Mucosa of descending colon (tissue), 3 donors: ENCODE results near the gene ATP5F1C. TPM values are rescaled to one million over a fixed set of nuclear protein-coding genes. Genes with fewer than 3 reads are reported as not detected.
A peak's percentile ranks its signal among the peaks of the same experiment; 100 is the strongest.
"Not testable (repeated sequence)": the region's sequence is repeated elsewhere in the genome, so short reads cannot be mapped to it uniquely, and the experiment has no call there.

Experiments used
- ATAC-seq: fragments of 200-7000 bp; cut with Tn5 transposase; one replicate; pipeline ENCODE4 v1.9.1; 2020; ENCODE audit warnings: mild to moderate bottlenecking, moderate library complexity
- DNase-seq, 3 donors: peaks; one replicate each; pipeline ENCODE4 v3.0.0-alpha.2; 2020
- H3K36me3 ChIP-seq: fragments of 200-600 bp; one replicate; pipeline ENCODE4 v1.8.0; 2021; ENCODE audit warnings: low read depth, mild to moderate bottlenecking
- H3K4me1 ChIP-seq: fragments of 200-600 bp; one replicate; pipeline ENCODE4 v1.8.0; 2021; ENCODE audit warnings: low read depth, mild to moderate bottlenecking
- H3K4me3 ChIP-seq: fragments of 200-600 bp; one replicate; pipeline ENCODE4 v1.8.0; 2021; ENCODE audit warnings: mild to moderate bottlenecking
- H3K9me3 ChIP-seq: fragments of 200-600 bp; one replicate; pipeline ENCODE4 v1.8.0; 2021; ENCODE audit warnings: mild to moderate bottlenecking
- CTCF ChIP-seq: fragments of 200-600 bp; IDR thresholded peaks from one replicate; pipeline ENCODE4 v1.8.0; 2022; ENCODE audit warnings: antibody characterized with exemption, mild to moderate bottlenecking
- intact Hi-C, 2 donors: fragments of 100-400 bp; cut with DNase I in 1 of 2; cut with micrococcal nuclease in 1 of 2; formaldehyde crosslinking; loops; one replicate each; pipeline versions ENCODE4 v1.11.0 to v1.11.1; 2022; cut with DNase I, micrococcal nuclease
- total RNA-seq, 3 donors: library from RNA; stranded (reverse); fragmentation: NEBNext Ultra II Directional in 2 of 3; extraction: Animal tissue kit (Norgen Biotek cat#: 25700) in 2 of 3; gene quantifications; one replicate each; pipeline versions ENCODE4 v1.2.1 to v1.2.4, GENCODE V29; 2021 to 2023
- donor health status: DM: no; HTN: no; CAD: no; lungs with moderate emphysema.
- donor health status: DM: no; HTN: no; CAD: no.
- donor health status: DM: no; HTN: yes; CAD: no.

The ATP5F1C gene
- total RNA-seq, 3 donors from 2014 or later: 323 to 533 (median 462) TPM

GRCh38 chr10:7811000-7811399, 23.0 kb downstream of the ATP5F1C start:
- H3K36me3 ChIP-seq: no peaks in the 10 kb centered on the region
- ATAC-seq: no peak
- intact Hi-C loops: no loop called here
- no peak overlapping the region for H3K4me3 ChIP-seq
- no peak for DNase-seq
- no peaks in the 10 kb centered on the region for H3K9me3 ChIP-seq
- no peak for TF ChIP-seq CTCF
- peaks cover 5% of the 10 kb centered on the region for H3K4me1 ChIP-seq

GRCh38 chr10:7811743-7812142, 23.8 kb downstream of the ATP5F1C start:
- ATAC-seq: peak; percentile 91
- intact Hi-C loops: not testable (repeated sequence)

GRCh38 chr10:7813481-7813880, 25.5 kb downstream of the ATP5F1C start:
- Histone ChIP-seq H3K4me1 (peaks cover 5% of the 10 kb centered on the region), H3K36me3 (no peaks in the 10 kb centered on the region), H3K9me3 (no peaks in the 10 kb centered on the region), H3K4me3 (no peak overlapping the region)
- intact Hi-C loops: no loop called here
- TF ChIP-seq CTCF: no peak
- ATAC-seq: no peak
- DNase-seq: no peak

More at GRCh38 chr10:7811743-7812142, 23.8 kb downstream of the ATP5F1C start:
- DNase-seq: peak in 2 of 3 donors; percentile 49 to 59
- H3K4me3 ChIP-seq, H3K9me3 ChIP-seq, H3K4me1 ChIP-seq, H3K36me3 ChIP-seq: not testable (repeated sequence)

GRCh38 chr10:7817576-7817975, 29.6 kb downstream of the ATP5F1C start:
- Histone ChIP-seq H3K9me3 (no peaks in the 10 kb centered on the region), H3K4me1 (peaks cover 4% of the 10 kb centered on the region), H3K4me3 (peak overlapping the region; percentile 100), H3K36me3 (no peaks in the 10 kb centered on the region)
- intact Hi-C loops: no loop called here
- no peak for ATAC-seq
- peak in 1 of 3 donors; percentile 41 for DNase-seq
- TF ChIP-seq CTCF: no peak

GRCh38 chr10:7817984-7818294, 30.0 kb downstream of the ATP5F1C start:
- Histone ChIP-seq H3K4me3 (peak overlapping the region; percentile 100), H3K36me3 (no peaks in the 10 kb centered on the region), H3K4me1 (peaks cover 4% of the 10 kb centered on the region), H3K9me3 (no peaks in the 10 kb centered on the region)
- ATAC-seq (peak; percentile 21), DNase-seq (no peak)
- intact Hi-C loops: no loop called here
- TF ChIP-seq CTCF: no peak

GRCh38 chr10:7818295-7819120, 30.5 kb downstream of the ATP5F1C start, which contains the start of gene TAF3:
Gene TAF3, plus strand, starts transcription at chr10:7818505. Its CDS starts 205 bp downstream, at chr10:7818710.
- peak; percentile 98 for ATAC-seq
- peak; percentile 94 to 97 (median 96) for DNase-seq
- H3K9me3 ChIP-seq: no peaks in the 10 kb centered on the region
- no peak for TF ChIP-seq CTCF
- peak within 1 kb of the TSS; percentile 100 for H3K4me3 ChIP-seq
- intact Hi-C loops: no loop called here
- H3K36me3 ChIP-seq: no peaks in the 10 kb centered on the region
- H3K4me1 ChIP-seq: peaks cover 4% of the 10 kb centered on the region
